Endothelial cell of hepatic sinusoid (primary cell): ENCODE measurements around the gene OR8G1.
"Not testable (repeated sequence)": the region's sequence is repeated elsewhere in the genome, so short reads cannot be mapped to it uniquely, and the experiment has no call there.

Source experiments
- in situ Hi-C: cut with HindIII; loops from 2 replicates; pipeline ENCODE4 v1.10.0; 2017; ENCODE audit warnings: low sequenced_read_pairs

OR8G1 gene

DNA sequence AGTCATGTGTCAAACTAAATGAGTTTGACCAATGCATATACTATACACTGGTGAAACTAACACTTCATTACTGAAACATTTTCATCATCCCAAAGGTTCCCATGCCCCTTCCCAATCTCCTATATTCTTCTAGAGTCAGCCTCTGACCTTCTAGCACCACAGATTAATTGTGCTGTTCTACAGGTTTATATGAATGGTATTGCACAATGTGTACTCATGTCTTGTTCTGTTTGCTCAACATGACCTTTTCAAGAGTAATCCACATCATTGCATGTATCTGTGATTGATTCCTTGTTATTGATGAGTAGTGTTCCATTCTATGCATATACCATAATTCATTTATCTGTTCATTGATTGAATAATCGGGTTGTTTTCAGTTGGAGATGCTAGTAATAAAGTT is 7.5 kb upstream of the OR8G1 start:
- in situ Hi-C loops: no loop called here

DNA sequence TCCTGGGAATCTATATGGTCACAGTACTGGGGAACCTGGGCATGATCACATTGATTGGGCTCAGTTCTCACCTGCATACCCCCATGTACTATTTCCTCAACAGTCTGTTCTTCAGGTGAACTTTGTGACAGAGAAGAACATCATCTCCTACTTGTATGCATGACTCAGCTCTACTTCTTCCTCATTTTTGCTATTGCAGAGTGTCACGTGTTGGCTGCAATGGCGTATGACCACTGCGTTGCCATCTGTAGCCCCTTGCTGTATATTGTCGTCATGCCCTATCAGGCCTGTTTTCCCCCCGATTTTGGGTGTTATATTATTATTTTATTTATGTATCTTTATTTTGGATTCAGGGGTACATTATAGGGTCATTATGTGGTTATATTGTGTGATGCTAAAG is 2.4 kb upstream of the OR8G1 start:
- in situ Hi-C loops: no loop called here

DNA sequence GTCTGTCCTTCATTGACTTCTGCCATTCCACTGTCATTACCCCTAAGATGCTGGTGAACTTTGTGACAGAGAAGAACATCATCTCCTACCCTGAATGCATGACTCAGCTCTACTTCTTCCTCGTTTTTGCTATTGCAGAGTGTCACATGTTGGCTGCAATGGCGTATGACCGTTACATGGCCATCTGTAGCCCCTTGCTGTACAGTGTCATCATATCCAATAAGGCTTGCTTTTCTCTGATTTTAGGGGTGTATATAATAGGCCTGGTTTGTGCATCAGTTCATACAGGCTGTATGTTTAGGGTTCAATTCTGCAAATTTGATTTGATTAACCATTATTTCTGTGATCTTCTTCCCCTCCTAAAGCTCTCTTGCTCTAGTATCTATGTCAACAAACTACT is 9.0 kb downstream of the OR8G1 start:
- in situ Hi-C loops: not testable (repeated sequence)

DNA sequence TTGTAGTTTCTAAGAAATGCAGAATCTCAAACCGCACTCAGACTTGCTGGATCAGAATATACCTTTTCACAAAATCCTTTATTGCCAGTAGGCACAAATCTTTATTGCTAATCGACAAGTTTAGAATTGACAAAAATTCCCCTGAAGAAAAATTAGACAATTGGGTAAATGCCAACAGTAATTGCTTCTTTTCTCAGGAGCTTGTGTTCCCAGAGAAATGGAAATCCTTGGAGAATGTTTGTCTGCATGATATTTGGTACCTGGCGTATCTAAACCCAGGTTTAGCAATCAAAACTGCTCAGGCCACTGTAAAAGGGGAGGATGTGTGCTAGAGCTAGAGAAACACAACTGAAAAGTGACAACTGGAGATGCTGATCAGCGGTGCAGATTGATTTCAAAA is 15.2 kb downstream of the OR8G1 start, which contains the start of gene OR8G5:
TSS of gene OR8G5 (plus strand) at position 301 of the 400 bp plus-strand sequence. CDS start 8,556 bp downstream, outside the sequence.
- in situ Hi-C loops: no loop called here

DNA sequence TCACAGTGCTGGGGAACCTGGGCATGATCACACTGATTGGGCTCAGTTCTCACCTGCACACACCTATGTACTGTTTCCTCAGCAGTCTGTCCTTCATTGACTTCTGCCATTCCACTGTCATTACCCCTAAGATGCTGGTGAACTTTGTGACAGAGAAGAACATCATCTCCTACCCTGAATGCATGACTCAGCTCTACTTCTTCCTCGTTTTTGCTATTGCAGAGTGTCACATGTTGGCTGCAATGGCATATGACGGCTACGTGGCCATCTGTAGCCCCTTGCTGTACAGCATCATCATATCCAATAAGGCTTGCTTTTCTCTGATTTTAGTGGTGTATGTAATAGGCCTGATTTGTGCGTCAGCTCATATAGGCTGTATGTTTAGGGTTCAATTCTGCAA is 24.1 kb downstream of the OR8G1 start:
- in situ Hi-C loops: not testable (repeated sequence)

DNA sequence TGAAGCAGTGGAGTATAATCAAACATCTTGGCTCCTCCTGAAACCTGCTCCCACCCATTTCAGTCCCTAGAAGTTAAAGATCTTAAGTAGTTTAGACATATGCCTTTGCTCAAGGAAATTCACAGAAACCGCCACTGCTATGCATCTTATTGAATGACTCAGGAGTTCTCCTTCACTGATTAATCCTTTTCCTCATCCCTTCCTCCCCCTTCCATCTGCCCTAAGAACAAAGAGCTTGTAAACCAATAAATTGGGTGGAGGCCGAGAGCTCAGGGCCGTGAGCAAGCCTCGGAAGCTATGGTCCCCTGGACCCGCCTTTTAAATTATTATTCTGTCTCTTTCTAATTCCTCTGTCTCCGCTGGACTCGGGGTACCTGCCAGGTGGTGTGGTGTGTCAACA is 30.0 kb downstream of the OR8G1 start:
- in situ Hi-C loops: not testable (repeated sequence)

DNA sequence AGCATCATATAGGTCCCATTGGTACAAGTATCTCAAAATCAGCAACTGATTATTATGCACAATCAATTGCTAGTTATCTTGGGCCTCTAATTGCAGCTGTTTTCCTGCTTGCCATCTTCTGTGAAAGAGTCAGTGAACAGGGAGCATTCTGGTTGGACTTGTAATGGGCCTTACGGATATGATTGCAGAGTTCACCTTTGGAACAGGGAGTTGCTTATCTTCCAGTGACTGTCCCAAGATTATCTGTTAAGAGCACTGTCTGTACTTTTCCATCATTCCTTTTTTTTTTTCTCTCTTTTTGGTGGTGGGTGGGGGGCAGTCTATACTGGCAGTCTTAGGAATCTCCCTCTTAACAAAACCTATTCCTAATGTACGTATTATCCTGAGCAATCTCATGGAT is 33.1 kb downstream of the OR8G1 start:
- in situ Hi-C loops: no loop called here

DNA sequence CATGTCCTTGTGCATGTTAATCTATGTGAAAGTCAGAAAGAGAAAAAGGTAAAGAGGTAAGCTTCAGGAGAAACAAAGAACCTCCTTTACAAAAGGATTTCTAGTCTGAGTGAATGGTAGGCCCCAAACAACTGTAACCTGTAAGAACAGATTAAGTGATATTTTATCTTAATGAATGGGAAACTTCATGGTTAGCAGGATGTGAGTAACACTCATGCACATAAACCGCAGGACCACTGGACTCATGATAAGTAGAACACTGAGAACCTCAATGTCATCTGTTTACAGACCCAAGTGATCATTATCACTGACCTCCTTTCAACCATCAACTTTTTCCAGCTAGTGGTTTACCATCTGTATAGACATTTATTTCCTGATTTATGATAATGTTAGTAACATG is 35.2 kb downstream of the OR8G1 start:
- in situ Hi-C loops: no loop called here

DNA sequence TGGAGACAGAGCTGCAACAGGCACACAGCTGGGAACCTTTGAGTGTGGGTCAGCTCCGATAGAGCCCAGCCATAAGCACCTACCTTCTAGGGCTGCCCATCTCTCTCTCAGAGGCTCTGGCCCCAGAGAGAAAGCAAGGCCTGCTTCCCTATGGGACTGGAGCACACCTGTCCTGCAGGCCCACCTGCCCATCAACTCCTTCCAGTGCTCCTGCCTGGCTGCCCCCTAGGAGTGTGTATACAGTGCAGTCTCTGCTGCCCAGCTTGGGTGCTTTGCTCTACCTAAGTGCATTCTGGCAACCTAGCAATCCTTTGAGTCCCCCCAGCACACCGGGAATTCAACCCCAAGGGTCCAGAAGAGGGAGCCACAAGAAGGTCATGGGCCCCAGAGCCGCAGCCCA is 36.3 kb downstream of the OR8G1 start:
- in situ Hi-C loops: no loop called here

DNA sequence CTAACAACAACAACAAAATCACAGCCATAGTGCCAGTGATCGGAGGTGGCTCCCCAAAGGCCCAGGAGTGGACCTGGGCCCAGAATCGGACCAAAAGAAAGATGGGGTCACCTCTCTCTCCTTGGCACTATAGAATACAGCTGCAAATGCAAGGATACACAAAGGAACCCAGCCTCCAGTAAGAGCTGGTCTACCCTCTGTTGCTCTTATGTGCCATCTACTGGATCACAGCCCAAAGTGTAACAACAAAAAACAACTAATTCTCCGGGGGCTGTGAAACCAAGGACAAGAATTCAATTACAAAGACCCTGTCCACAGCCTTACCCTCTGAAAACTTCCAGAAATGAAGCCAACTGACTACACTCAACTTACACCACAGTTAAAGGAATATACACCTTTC is 36.9 kb downstream of the OR8G1 start:
- in situ Hi-C loops: no loop called here

DNA sequence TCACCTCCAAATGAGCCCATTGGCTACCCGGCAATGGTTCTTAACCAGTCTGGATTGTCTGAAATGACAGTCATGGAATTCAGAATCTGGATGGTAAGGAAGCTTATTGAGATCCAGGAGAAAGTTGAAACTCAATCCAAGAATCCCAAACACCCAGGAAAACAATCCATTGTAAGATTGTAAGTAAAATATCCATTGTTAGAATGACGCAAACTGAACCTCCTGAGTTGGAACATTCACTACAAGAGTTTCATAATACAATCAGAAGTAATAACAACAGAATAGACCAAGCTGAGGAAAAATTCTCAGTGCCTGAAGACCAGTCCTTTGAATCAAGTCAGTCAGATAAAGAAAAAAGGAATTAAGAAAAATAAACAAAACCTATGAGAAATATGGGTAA is 37.4 kb downstream of the OR8G1 start:
- in situ Hi-C loops: no loop called here

DNA sequence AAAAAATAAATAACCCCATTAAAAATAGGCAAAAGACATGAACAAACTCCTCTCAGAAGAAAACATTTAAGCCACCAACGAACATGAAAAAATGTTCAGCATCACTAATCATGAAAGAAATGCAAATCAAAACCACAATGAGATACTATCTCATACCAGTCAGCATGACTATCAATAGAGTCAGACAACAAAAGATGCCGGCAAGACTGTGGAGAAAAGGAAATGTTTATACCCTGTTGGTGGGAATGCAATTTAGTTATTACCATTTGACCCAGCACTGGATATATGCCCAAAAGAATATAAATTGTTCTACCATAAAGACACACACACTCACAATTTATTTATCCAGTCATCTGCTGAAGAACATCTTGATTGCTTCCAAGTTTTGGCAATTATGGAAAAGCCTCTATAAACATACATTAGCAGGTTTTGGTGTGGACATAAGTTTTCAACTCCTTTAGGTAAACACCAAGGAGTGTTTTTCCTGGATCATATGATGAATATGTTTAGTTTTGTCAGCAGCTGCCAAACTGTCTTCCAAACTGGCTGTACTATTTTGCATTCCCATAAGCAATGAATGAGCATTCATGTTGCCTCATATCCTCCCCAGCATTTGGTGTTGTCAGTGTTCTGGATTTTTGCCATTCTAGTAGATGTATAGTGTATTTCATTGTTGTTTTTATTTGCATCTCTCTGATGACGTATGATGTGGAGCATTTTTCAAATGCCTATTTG is 44.9 kb downstream of the OR8G1 start:
- in situ Hi-C loops: no loop called here

DNA sequence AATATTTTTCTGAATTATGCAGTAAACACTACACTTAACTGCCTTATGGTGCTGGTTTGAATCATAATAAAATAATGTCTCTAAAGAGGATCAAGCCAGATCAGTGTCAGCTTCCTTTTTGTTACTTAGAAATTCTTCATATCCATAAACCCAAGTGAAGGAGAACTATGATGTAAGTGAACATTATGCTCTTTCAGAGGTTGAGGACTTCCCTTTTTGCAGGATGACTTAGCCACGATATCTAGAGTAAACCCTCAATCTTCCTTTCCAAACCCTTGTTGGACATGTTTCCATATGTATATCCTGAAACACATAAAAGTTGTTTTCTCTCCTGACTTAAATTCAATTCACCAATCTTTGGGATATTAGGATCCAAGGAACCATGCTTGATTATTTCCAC is 53.8 kb downstream of the OR8G1 start:
- in situ Hi-C loops: no loop called here

DNA sequence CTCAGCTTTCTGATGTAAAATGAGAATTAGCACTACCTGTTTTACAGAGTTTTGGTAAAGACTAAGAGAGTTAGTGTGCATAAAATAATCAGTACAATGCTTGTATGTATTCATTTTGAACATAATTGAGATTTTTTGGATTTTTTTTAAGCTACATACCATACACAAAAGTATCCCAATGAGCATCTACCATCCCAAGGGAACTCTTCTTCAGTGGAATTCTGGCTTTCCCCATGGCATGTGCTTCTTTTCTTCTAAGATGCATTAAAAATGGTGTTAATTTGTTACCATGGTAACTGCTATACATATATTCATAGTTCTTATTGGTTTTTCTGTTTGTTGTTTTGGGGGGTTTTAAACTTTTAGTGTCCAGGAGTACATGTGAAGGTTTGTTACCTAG is 55.1 kb downstream of the OR8G1 start:
- in situ Hi-C loops: no loop called here

DNA sequence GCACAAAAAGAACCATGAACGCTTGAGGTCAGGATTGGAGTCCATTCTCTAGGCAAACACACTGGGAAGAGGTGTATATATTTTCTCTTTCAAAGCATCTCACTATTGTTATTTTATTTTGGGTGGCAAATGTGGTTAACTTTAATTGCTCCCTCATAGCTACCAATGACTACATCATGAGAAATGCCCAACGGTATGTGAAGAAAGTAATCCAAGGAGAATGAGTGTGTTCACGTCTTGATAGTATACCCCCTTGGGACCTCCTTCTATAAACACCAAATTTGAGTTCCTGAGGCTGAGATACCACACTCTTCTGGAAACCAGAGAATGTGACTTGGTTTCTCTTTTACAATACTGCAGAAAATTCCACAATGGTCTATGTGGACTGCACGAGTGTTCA is 57.0 kb downstream of the OR8G1 start:
- in situ Hi-C loops: no loop called here

DNA sequence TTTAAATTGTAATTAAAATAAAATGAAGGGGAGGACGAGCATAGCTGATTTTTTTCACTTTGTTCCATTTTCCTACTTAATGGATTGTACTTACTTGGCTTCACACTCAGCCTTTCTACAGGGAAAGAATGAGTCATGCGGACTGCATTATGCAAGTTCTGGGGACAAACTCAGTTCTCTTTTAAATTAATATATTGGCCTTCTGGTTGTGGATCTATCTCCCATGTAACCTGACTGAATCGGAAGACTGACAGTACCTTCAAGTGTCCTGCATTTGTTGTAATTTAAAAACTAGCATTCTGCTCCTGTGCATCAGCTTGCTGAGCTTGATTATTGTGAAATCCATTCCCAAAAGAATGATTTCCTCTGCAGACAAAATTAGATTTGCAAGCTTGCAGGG is 60.7 kb downstream of the OR8G1 start:
- in situ Hi-C loops: no loop called here

DNA sequence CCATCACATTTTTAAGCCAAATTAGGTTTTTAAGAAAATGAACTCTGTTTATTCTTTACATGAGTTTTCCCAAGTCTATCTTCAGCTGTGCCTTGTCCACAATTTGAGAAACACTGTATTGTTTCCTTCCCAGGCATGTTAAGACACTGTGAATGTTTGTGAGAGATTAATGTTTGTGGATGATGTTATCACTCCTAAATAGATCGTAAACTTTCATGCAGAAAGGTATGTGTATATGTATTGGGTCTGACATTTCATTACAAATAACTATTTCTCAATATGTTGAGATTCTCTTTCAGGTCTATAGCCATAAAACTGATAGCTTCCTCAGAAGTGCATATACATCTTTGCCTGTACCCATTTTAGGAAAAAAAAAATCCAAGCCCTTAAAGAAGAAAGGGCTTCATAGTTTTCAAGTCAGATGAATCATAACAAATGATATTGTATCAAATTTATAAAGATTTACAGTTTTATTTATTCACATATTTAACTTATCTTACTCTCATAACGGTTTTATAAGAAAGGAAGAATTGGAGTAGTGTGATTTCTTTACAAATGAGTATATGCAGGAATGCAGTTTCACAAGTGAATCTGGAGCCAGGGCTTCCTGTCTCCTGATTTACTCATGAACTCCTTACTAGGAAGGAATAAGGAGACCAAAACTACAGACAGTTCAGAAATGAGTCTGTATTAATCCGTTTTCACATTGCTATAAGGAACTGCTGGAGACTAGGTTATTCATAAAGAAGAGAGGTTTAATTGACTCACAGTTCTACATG is 61.6 kb downstream of the OR8G1 start:
- in situ Hi-C loops: no loop called here
